CD4-positive, alpha-beta T cell (primary cell): ENCODE measurements around the gene PBX4. TPM values are rescaled to one million over a fixed set of nuclear protein-coding genes. Genes with fewer than 3 reads are reported as not detected.

Experiments
- ATAC-seq: fragments of 200-7000 bp; cut with Tn5 transposase; one replicate; pipeline ENCODE4 v1.10.0; 2022; ENCODE audit warnings: mild to moderate bottlenecking; ENCODE audit not compliant: poor library complexity
- CTCF ChIA-PET: fragments of 350-600 bp; sonication (Branson Sonifier 250); formaldehyde crosslinking; loops from one replicate; lab custom pipeline; 2021; ENCODE audit warnings: antibody characterized with exemption, inconsistent platforms; lab: Charles Lee
- POLR2A ChIA-PET: fragments of 350-600 bp; sonication (Branson Sonifier 250); formaldehyde crosslinking; loops from one replicate; lab custom pipeline; 2021; ENCODE audit warnings: antibody characterized with exemption, inconsistent platforms; lab: Charles Lee
- DNase-seq, 14 experiments: peaks; one replicate each; pipeline ENCODE4 v3.0.0-alpha.2; 2013 to 2020; ENCODE audit warnings: mixed read lengths in 2 of 14
- H3K27ac ChIP-seq, 2 donors: one replicate each; pipeline versions ENCODE4 v1.5.1 to v1.7.0; 2013; ENCODE audit warnings: low read length in 2 of 2, low read depth in 1 of 2, mild to moderate bottlenecking in 1 of 2
- H3K27me3 ChIP-seq, 2 experiments: 1 replicate in 1 of 2; 2 replicates in 1 of 2; pipeline versions ENCODE4 v1.6.1 to v1.7.0; 2013; ENCODE audit warnings: low read length in 2 of 2, control low read depth in 1 of 2, mild to moderate bottlenecking in 1 of 2, moderate library complexity in 1 of 2; ENCODE audit not compliant: insufficient read depth in 2 of 2, control insufficient read depth in 1 of 2
- H3K36me3 ChIP-seq: one replicate; pipeline ENCODE4 v1.6.1; 2013; ENCODE audit warnings: low read length, control low read depth; ENCODE audit not compliant: insufficient read depth
- H3K4me1 ChIP-seq: one replicate; pipeline ENCODE4 v1.6.1; 2013; ENCODE audit warnings: low read length, control low read depth; ENCODE audit not compliant: insufficient read depth
- H3K4me3 ChIP-seq: one replicate; pipeline ENCODE4 v1.5.1; 2013; ENCODE audit warnings: mild to moderate bottlenecking, low read length, moderate library complexity
- H3K9me3 ChIP-seq, 2 experiments: 1 replicate in 1 of 2; 2 replicates in 1 of 2; pipeline versions ENCODE4 v1.6.1 to v1.7.0; 2013; ENCODE audit warnings: low read length in 2 of 2, mild to moderate bottlenecking in 2 of 2, control low read depth in 1 of 2, moderate library complexity in 1 of 2; ENCODE audit not compliant: control insufficient read depth in 1 of 2, insufficient read depth in 1 of 2
- H3K27ac Mint-ChIP-seq: one replicate; pipeline ENCODE4 v1.8.0; 2020; ENCODE audit warnings: mixed read lengths
- H3K27me3 Mint-ChIP-seq: one replicate; pipeline ENCODE4 v1.8.0; 2021; ENCODE audit warnings: mixed read lengths
- H3K36me3 Mint-ChIP-seq: one replicate; pipeline ENCODE4 v1.8.0; 2021; ENCODE audit warnings: low read depth, mixed read lengths
- H3K4me1 Mint-ChIP-seq: one replicate; pipeline ENCODE4 v1.8.0; 2021; ENCODE audit warnings: low read depth, mixed read lengths
- H3K4me3 Mint-ChIP-seq: one replicate; pipeline ENCODE4 v1.8.0; 2020; ENCODE audit warnings: mild to moderate bottlenecking, mixed read lengths
- H3K9me3 Mint-ChIP-seq: one replicate; pipeline ENCODE4 v1.8.0; 2020; ENCODE audit warnings: mixed read lengths
- CTCF ChIP-seq: fragments of 200-600 bp; IDR thresholded peaks from one replicate; pipeline ENCODE4 v1.8.0; 2022; ENCODE audit warnings: antibody characterized with exemption, mild to moderate bottlenecking
- intact Hi-C, 2 experiments: fragments of 100-400 bp; cut with DNase I in 1 of 2; cut with micrococcal nuclease in 1 of 2; formaldehyde crosslinking; loops; one replicate each; pipeline versions ENCODE4 v1.15.1 to v1.9.0; 2023 to 2025; cut with DNase I, micrococcal nuclease
- total RNA-seq, 174 experiments: library from RNA in 2 of 174; stranded (reverse) in 2 of 174; gene quantifications; one replicate each; pipeline ENCODE4 v1.2.3 and lab custom pipeline; 2021 to 2026

Gene PBX4
- total RNA-seq, 2 experiments from 2014 or later = 50.1 to 51.8 TPM

GRCh38 chr19:19544257-19544953 is 74.1 kb downstream of the PBX4 start:
- no peaks in the 10 kb centered on the region for H3K36me3 Mint-ChIP-seq
- Histone ChIP-seq H3K36me3 (no peaks in the 10 kb centered on the region), H3K27me3 (no peaks in the 10 kb centered on the region), H3K4me3 (no peak overlapping the region), H3K4me1 (peaks cover 24% of the 10 kb centered on the region), H3K27ac (no peak overlapping the region), H3K9me3 (peaks cover 0 to 10% of the 10 kb centered on the region in 2 experiments)
- ATAC-seq (no peak), DNase-seq (no peak)
- peaks cover 14% of the 10 kb centered on the region for H3K4me1 Mint-ChIP-seq
- no peak overlapping the region for H3K4me3 Mint-ChIP-seq
- intact Hi-C loops = no loop called here
- no peak for TF ChIP-seq CTCF
- POLR2A ChIA-PET = no interaction called here
- no peaks in the 10 kb centered on the region for H3K27me3 Mint-ChIP-seq
- no peaks in the 10 kb centered on the region for H3K9me3 Mint-ChIP-seq
- H3K27ac Mint-ChIP-seq = no peak overlapping the region
- CTCF ChIA-PET = no interaction called here

DNA sequence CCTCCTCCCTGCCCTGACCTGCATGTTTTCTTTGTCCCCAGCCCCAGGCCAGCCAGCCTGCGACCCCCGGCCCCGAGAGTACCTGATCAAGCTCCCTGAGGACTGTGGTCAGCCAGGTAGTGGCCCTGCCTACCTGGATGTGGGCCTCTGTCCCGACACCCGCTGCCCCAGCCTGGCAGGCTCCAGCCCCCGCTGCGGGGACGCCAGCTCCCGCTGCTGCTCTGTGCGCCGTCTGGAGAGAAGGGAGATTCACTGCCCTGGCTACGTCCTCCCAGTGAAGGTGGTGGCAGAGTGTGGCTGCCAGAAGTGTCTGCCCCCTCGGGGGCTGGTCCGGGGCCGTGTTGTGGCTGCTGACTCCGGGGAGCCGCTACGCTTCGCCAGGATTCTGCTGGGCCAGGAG is 74.8 kb downstream of the PBX4 start:
- H3K4me1 ChIP-seq = peaks cover 31% of the 10 kb centered on the region
- H3K4me1 Mint-ChIP-seq = peaks cover 19% of the 10 kb centered on the region
- ATAC-seq = no peak
- no peak overlapping the region for H3K4me3 Mint-ChIP-seq
- no peak for TF ChIP-seq CTCF
- H3K36me3 Mint-ChIP-seq = no peaks in the 10 kb centered on the region
- H3K36me3 ChIP-seq = no peaks in the 10 kb centered on the region
- H3K27me3 Mint-ChIP-seq = no peaks in the 10 kb centered on the region
- no peak overlapping the region for H3K27ac ChIP-seq
- ChIA-PET CTCF (no interaction called here), POLR2A (no interaction called here)
- intact Hi-C loops = no loop called here
- no peak overlapping the region for H3K4me3 ChIP-seq
- peaks cover 0 to 11% of the 10 kb centered on the region in 2 experiments for H3K9me3 ChIP-seq
- H3K27ac Mint-ChIP-seq = no peak overlapping the region
- H3K9me3 Mint-ChIP-seq = no peaks in the 10 kb centered on the region
- no peak for DNase-seq
- no peaks in the 10 kb centered on the region for H3K27me3 ChIP-seq

- Histone ChIP-seq H3K27ac (no peak overlapping the region), H3K4me1 (peaks cover 37% of the 10 kb centered on the region), H3K36me3 (no peaks in the 10 kb centered on the region), H3K9me3 (peaks cover 0 to 11% of the 10 kb centered on the region in 2 experiments), H3K4me3 (no peak overlapping the region), H3K27me3 (no peaks in the 10 kb centered on the region)
- no peaks in the 10 kb centered on the region for H3K27me3 Mint-ChIP-seq
- no peak for TF ChIP-seq CTCF
- CTCF ChIA-PET = no interaction called here
- ATAC-seq (no peak), DNase-seq (no peak)
- H3K4me1 Mint-ChIP-seq = peaks cover 22% of the 10 kb centered on the region
- no peak overlapping the region for H3K27ac Mint-ChIP-seq
- no peaks in the 10 kb centered on the region for H3K9me3 Mint-ChIP-seq
- POLR2A ChIA-PET = no interaction called here
- H3K36me3 Mint-ChIP-seq = no peaks in the 10 kb centered on the region
- no peak overlapping the region for H3K4me3 Mint-ChIP-seq
- intact Hi-C loops = no loop called here
Measured at GRCh38 chr19:19543101-19543500, 75.4 kb downstream of the PBX4 start.
